GM20431 (cell line): ENCODE measurements around the gene MT1B.
"Not testable (repeated sequence)": the region's sequence is repeated elsewhere in the genome, so short reads cannot be mapped to it uniquely, and the experiment has no call there.

Source experiments
- in situ Hi-C: fragments of 300-500 bp; cut with MseI, MboI; formaldehyde crosslinking; loops from one replicate; pipeline ENCODE4 v1.15.0; 2020; ENCODE audit warnings: low sequenced_read_pairs; ENCODE audit not compliant: unreplicated experiment

The MT1B gene

DNA sequence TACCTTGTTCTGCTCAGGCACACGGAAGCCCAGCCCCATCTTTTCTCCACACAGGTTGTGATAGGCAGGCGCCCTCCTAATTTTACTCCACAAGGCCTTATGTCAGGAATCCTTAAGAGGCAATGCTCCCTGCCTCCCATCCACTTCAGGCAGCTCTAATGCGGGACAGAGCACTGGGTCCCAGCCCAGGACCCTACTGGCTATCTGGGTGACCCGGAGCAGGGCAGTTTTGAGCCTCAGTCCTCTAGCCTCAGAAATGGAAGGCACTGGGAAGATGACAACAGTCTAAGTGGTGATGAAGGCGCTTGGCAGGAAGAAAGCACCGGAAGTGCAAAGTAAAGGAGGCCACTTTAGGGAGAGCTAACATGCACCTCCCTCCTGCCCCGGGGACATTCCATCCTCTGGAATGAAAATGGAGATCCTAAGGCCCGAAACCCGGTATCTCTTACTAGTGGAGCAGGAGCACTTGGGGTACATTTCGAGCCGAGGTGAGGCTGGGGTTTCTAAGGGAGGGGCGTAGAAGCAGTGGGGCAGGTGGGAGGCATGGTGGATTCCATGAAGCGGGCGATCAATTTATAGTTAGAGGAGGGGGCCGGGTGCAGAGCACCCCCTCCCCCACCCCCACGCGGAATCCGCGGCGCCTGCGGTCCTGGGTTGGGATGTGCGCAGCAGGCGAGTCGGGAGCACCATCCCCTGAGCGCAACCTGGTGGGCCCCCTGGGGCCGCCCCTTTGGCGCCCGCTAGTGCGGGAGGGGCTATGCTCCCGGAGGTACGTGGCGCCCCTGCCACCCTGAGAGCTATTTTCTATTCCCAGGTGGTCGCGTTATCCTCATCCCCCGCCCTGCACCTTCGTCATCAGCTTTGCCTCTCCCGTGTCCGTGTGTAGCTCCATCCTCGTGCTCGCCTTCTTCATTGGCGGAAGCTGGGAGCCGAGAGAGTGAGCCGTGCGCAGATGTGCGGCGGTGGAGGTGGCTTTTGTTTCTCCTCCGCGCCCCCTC, 11.0 kb downstream of the MT1B start:
- in situ Hi-C loops: no loop called here

DNA sequence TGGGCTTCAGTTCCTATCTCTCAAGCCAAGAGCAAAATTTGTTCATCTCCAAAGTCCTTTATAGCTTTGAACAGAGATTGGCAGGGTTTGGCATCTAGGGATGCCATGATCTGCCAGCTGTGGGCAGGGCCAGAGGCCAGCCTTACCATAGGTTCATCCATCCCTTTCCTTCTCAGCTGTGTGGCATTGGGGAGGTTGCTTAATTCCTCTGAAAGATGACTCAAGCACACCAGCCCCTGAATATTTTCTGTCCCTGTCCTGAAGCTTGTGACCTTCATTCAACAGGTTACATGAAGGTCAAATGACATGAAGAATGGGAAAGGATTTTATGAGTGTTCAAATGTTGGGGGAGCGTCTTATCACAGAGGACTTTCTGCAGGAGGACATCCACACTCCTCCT, 12.8 kb downstream of the MT1B start:
- in situ Hi-C loops: no loop called here

DNA sequence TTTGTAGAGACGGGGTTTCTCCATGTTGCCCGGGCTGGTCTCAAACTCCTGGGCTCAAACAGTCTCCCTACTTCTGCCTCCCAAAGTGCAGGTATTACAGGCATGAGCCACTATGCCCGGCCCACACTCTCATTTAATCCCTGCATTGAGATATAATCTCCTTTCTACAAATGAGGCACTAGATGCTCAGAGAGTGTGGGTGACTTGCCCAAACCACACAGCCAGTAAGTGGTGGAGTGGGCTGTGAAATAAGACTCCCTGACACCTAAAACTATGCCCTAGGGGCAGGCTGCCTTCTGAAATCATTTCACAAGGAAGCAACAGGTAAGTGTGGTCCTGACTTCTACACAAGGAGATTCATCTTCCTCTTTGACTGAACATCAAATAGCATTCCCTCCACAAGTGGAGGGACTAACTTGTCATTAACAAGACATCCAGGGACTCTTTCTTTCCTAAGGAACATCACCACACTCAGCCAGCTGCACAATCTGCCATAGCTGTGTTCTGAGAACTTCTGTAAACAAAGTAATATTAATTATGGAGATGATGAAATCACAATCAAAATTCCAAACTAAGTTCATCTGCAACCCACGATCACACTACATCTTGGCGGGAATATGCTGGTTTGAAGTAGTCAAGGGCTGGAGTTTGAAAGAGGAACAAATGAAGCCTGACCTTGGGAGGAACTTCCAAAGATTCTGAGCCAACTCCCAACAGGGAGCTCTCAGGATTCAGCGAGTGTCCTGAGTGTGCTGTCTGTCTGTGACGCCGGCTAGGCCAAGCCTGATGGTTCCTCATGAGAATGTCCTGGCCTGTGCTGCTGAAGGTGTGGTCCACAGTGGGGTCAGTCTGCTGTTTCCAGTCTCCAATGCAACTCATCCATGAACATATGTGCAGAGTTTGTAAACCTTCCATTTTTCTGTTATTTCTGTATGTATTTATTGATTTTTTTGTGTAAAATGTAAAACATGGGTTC, 13.9 kb downstream of the MT1B start:
- in situ Hi-C loops: not testable (repeated sequence)

DNA sequence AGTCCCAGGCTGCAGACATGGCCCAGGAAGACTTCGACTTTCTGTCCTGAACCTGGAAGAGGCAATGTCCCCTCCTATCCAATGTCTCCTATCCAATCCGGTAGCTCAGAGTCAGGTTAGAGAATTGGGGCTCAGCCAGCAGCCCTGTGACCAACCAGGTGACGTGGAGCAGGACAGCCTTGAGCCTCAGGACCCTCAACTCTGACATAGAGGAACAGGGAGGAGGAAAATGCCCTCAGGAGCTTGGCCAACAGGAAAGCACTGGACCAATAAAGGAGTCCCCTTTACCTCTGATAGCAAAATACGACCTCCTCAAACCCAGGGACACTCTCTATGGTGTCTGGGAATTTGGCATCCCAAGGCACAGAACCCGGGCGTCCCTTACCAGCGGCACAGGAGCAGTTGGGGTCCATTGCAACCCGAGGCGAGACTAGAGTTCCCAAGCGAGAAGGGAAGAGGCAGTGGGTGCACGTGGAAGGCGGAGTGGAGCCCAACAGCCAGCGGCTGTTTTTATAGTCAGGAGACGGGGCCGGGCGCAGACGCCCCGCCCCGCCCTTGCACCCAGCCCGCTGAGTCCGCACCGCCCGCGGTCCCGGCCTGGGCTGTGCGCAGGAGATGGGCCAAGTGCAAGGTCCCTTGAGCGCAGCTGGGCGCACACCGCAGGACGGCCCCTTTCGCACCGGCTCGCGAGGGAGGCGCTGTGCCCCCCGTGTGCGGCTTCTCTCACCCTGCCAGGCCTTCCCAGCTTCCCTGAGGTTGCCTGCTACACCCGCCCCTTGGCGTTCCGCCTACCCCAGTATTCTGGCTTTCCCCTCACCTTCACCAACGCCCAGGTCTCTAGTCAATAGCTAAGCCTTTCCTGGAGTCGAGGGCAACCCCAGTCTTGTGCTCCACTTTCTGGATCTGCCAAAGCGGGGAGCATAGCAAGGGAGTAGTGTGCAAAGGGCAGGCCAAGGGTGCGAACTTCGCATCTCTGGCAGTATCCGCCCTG, 16.2 kb downstream of the MT1B start, which contains the start of gene MT1G:
Gene MT1G (minus strand): TSS at position 485 of the 991 bp plus-strand sequence. CDS start 72 bp downstream, at position 413.
- in situ Hi-C loops: no loop called here

DNA sequence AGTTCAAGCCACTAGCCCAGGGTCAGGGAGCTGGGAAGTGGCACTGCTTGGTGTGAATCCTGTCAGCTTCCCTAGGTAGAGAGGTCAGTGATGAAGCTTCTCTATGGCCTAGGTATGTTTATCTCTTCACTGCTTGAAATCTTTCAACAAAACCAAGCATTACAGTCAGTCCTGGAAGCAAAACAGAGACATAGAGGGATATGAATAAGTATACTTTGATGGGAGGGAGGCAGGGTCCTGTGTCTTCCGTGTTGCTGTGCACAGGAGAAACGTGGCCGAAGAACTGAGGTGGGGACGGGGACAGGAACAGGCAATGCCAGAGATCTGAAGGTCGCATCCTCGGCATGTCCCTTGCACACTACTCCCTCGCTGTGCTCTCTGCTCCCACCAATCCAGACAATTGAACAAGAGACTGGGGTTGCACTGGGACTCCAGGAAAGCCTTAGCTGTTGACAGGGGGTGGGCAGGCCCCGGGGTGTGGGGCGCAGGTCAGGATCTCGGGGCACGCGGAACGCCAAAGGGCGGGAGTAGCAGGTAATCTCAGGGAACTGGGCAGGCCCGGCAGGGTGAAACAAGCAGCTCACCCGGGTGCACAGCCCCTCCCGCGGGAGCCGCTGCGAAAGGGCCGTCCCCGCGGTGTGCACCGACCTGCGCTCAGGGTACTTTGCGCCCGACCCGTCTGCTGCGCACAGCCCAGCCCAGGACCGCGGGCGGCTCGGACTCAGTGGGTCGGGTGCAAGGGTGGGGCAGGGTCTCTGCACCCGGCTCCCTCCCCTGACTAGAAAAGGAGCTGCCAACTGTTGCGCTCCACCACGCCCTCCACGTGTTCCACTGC, 17.5 kb downstream of the MT1B start, which contains the start of gene MT1H:
Gene MT1H (plus strand): TSS at position 810 of the 835 bp plus-strand sequence. CDS start 71 bp downstream, outside the sequence.
- in situ Hi-C loops: no loop called here

DNA sequence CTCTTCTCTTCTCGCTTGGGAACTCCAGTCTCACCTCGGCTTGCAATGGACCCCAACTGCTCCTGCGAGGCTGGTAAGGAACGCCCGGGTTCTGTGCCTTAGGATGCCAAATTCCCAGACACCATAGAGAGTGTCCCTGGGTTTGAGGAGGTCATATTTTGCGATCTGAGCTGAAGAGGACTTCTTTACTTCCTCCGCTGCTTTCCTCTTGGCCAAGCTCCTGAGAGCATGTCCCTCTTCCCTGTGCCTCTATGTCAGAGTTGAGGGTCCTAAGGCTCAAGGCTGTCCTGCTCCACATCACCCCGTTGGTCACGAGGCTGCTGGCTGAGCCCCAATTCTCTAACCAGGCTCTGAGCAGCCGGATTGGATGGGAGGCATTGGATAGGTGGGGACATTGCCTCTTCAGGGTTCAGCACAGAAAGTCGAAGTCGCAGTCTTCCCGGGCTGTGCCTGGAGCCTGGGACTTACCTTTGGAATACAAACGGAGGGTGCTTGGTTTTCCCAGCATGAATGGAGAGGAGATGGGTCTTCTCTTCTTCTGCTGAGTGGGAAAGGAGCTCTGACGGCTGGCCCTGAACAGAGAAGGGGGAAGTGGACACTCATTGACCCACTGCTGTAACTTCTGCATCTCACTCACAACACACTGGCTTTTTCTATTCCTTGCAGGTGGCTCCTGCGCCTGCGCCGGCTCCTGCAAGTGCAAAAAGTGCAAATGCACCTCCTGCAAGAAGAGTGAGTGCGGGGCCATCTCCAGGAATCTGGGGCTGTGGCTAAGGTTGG, 18.3 kb downstream of the MT1B start:
- in situ Hi-C loops: no loop called here

DNA sequence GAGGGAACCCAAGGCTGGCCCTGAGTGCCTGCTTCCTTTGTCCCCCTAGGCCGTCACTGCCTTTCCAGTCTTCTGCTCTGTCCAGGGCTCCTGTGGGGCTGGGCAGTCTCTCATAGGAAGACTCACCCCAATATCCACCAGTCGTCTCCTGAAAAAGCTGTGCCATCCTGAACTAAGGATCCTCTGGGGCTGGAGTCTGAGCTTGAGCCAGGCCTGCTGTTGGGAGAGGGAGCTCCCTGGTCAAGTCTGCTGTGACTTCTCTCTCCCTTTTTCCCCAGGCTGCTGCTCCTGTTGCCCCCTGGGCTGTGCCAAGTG, 18.9 kb downstream of the MT1B start:
- in situ Hi-C loops: no loop called here

DNA sequence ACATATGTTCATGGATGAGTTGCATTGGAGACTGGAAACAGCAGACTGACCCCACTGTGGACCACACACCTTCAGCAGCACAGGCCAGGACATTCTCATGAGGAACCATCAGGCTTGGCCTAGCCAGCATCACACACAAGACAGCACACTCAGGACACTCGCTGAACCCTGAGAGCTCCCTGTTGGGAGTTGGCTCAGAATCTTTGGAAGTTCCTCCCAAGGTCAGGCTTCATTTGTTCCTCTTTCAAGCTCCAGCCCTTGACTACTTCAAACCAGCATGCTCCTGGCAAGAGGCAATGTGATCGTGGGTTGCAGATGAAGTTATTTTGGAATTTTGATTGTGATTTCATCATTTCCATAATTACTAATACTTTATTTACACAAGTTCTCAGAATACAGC, 20.0 kb downstream of the MT1B start:
- in situ Hi-C loops: not testable (repeated sequence)

DNA sequence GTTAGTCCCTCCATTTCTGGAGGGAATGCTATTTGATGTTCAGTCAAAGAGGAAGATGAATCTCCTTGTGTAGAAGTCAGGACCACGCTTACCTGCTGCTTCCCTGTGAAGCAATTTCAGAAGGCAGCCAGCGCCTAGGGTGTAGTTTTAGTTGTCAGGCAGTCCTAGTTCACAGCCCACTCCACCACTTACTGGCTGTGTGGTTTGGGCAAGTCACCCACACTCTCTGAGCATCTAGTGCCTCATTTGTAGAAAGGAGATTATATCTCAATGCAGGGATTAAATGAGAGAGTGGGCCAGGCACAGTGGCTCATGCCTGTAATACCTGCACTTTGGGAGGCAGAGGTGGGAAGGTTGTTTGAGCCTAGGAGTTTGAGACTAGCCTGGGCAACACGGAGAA, 20.5 kb downstream of the MT1B start:
- in situ Hi-C loops: not testable (repeated sequence)

DNA sequence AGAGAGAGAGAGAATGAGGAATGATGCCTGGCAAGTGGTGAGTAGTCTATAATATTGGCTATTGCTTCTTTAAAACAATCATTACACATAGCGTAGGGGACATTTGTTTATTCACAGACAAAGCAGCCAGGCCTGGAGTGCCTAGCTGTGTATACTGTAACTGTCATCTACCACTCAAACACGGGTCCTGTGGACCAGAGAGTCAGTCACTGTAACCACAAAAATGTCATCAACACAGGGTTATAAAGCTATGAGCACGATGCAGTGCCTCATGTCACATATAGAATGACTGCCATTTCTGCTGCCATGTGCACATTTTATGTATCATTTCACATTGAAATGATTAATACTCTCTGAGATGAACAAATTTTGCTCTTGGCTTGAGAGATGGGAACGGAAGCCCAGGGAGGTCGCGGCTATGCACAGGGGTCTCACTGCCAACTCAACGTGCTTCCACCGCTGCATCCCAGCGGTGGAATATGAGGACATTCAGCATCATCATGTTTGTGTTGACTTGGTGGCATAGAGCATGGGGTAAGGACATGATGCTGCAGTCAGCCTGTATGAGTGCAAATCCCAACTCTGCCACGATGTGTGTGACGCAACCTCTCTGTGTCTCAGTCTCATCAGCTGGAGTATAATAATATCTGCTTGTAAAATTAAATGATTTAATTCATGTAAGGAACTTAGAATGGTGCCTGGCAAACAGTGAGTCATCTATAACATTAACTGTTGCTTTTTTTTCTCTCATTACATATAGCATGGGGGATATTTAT, 21.3 kb downstream of the MT1B start:
- in situ Hi-C loops: no loop called here

DNA sequence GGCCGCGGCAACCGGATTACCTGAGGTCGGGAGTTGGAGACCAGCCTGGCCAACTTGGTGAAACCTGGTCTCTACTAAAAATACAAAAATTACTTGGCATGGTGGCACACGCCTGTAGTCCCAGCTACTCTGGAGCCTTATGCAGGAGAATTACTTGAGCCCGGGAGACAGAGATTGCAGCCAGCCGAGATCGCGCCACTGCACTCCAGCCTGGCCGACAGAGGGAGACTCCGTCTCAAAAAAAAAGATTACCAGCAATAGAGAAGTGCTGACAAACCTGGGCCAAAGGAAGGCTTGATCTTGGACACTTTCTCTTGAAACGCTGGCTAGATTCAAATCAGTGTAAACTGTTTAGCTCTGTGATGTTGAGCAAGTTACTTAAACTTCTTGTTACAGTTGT, 22.2 kb downstream of the MT1B start:
- in situ Hi-C loops: no loop called here

DNA sequence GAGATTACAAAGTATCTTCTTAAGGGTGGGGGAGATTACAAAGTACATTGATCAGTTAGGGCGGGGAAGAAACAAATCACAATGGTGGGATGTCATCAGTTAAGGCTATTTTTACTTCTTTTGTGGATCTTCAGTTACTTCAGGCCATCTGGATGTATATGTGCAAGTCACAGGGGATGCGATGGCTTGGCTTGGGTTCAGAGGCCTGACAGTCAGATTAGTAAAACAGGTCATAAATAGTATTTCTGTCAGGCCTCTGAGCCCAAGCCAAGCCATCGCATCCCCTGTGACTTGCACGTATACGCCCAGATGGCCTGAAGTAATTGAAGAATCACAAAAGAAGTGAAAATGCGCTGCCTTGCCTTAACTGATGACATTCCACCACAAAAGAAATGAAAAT, 22.9 kb downstream of the MT1B start:
- in situ Hi-C loops: not testable (repeated sequence)

DNA sequence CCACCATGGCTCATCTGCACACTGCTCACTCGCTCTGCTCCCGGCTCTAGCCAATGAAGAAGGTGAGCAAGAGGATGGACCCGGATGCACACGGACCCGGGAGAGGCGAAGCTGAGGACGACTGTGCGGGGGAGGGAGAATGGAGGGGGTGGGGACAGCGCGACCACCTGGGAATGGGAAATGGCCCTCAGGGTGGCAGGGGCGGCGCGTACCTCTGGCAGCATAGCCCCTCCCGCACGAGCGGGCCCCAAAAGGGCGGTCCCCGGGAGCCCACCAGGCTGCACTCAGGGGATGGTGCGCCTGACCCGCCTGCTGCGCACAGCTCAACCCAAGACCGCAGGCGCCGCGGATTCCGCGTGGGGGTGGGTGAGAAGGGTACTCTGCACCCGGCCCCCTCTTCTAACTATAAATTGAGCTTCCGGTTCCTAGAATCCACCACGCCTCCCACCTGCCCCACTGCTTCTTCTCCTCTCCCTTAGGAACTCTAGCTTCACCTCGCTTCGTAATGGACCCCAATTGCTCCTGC, 24.1 kb downstream of the MT1B start:
- in situ Hi-C loops: no loop called here

DNA sequence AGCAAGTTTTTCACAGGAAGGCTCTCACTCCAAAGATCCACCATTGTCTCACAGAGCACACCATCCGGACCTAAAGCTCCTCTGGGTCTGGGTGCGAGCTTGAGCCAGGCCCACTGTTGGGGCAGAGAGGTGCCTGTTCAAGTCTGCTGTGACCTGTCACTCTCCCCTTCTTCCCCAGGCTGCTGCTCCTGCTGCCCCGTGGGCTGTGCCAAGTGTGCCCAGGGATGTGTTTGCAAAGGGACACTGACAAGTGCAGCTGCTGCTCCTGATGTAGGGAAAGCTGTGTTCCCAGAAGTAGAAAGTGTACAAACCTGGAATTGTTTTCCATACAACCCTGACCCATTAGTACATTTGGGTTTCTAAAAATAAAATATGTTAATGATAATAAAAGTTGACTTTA, 25.8 kb downstream of the MT1B start:
- in situ Hi-C loops: no loop called here

DNA sequence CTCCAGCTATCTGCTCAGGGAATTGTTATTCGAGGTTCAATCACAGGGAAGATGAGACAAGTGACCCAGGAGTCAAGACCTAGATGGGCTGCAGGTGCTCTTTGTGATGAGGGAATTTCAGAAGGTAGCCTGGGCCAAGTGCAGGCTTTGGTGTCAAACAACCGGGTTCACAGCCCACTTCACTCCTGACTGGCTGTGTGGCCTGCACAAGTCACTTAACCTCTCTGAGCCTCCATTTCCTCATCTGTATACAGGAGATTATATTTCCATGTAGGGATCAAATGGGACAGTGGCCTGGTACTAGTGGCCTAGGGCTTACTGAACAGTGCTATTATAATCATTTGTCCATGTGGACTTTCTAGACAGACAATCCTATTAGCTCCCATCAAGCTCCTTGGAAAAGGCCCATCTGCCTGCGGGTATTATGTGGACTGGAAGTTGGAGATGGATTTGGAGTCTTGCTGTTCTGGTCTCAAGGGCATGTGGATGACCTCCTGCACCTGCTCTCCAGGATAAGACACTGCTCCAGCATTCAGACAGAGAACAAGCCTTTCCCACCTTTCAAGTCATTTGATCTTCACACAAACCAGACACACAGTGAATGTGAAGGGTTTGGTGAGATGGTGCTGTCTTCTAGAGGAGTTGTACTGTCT, 27.5 kb downstream of the MT1B start:
- in situ Hi-C loops: no loop called here

DNA sequence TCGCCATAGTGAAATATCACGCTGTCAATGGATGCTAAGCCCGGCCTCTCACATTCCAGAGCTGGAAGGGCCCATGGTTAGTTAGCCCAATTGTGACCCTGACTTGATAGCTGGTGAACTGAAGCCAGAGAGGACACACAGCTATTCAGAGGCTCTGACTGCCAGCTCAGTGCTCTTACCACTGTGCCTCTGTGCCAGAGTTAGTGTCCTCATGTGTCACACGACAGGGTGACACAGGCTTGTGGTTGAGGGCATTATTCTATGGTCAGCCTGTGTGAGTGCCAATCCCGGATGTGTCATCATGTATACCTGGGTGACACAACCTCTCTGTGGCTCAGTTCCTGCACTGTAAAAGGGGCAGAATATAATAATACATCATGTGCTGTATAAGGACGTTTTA, 28.1 kb downstream of the MT1B start:
- in situ Hi-C loops: no loop called here
